ENCODE results near the gene ZNF474. TPM values are rescaled to one million over a fixed set of nuclear protein-coding genes. Genes with fewer than 3 reads are reported as not detected.

ZNF474 gene
- total and polyA plus RNA-seq, 4 donors = 0.03 to 0.25 (median 0.23) TPM; not detected in 1

GRCh38 chr5:122121479-122122465 is 7.6 kb upstream of the ZNF474 start:
- H3K27me3 ChIP-seq (ENCODE audit: control insufficient read depth in 4 of 4, insufficient read depth in 4 of 4, low read length in 3 of 4) = no peaks in the 10 kb centered on the region
- no peak overlapping the region for H3K4me3 ChIP-seq (ENCODE audit: low read depth in 1 of 3, low read length in 3 of 3)
- no peak overlapping the region for H3K9ac ChIP-seq (ENCODE audit: low read depth in 1 of 2, low read length in 2 of 2)
- H3K4me1 ChIP-seq (ENCODE audit: control insufficient read depth in 4 of 4, insufficient read depth in 4 of 4, low read length in 3 of 4) = no peaks in the 10 kb centered on the region
- 81% methylated on average over 11 of the region's 11 CpGs for WGBS
- DNase-seq (ENCODE audit: low spot score) = no peak
- TF ChIP-seq, protein P1, sequence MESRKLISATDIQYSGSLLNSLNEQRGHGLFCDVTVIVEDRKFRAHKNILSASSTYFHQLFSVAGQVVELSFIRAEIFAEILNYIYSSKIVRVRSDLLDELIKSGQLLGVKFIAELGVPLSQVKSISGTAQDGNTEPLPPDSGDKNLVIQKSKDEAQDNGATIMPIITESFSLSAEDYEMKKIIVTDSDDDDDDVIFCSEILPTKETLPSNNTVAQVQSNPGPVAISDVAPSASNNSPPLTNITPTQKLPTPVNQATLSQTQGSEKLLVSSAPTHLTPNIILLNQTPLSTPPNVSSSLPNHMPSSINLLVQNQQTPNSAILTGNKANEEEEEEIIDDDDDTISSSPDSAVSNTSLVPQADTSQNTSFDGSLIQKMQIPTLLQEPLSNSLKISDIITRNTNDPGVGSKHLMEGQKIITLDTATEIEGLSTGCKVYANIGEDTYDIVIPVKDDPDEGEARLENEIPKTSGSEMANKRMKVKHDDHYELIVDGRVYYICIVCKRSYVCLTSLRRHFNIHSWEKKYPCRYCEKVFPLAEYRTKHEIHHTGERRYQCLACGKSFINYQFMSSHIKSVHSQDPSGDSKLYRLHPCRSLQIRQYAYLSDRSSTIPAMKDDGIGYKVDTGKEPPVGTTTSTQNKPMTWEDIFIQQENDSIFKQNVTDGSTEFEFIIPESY (IDR thresholded peaks at IDR 0.05) = no peak
- TF ChIP-seq GABPA (IDR thresholded peaks at IDR 0.05 in 1 of 2, conservative IDR thresholded peaks at IDR 0.05 in 1 of 2) = no peak
- no peak for TF ChIP-seq RAD21 (IDR thresholded peaks at IDR 0.05)
- TF ChIP-seq EGR1 (IDR thresholded peaks at IDR 0.05; ENCODE audit: low read depth in 2 of 2) = no peak
- no peak overlapping the region for H3K27ac ChIP-seq (ENCODE audit: low read depth in 1 of 2, low read length in 2 of 2)
- no peaks in the 10 kb centered on the region for H3K36me3 ChIP-seq (ENCODE audit: control insufficient read depth in 4 of 4, insufficient read depth in 3 of 4, low read depth in 1 of 4, low read length in 3 of 4)
- no peaks in the 10 kb centered on the region for H3K9me3 ChIP-seq (ENCODE audit: control insufficient read depth in 4 of 4, low read length in 3 of 4)

- H3K27ac ChIP-seq (ENCODE audit: low read depth in 1 of 2, low read length in 2 of 2) = no peak overlapping the region
- TF ChIP-seq RXRA (IDR thresholded peaks at IDR 0.05) (no peak), FOXA1 (IDR thresholded peaks at IDR 0.05) (no peak), TAF1 (conservative IDR thresholded peaks at IDR 0.05) (no peak), CTCF (IDR thresholded peaks at IDR 0.05; ENCODE audit: low read depth, low read length, missing input control) (no peak), RAD21 (IDR thresholded peaks at IDR 0.05) (no peak), NR2F2 (IDR thresholded peaks at IDR 0.05) (no peak), JUND (IDR thresholded peaks at IDR 0.05) (no peak), FOXA2 (IDR thresholded peaks at IDR 0.05) (no peak), YY1 (IDR thresholded peaks at IDR 0.05) (no peak), GABPA (IDR thresholded peaks at IDR 0.05 in 1 of 2, conservative IDR thresholded peaks at IDR 0.05 in 1 of 2) (no peak), HNF4G (IDR thresholded peaks at IDR 0.05) (no peak), ATF3 (IDR thresholded peaks at IDR 0.05) (no peak), SP1 (IDR thresholded peaks at IDR 0.05) (no peak), EGR1 (IDR thresholded peaks at IDR 0.05; ENCODE audit: low read depth in 2 of 2) (no peak), HNF4A (conservative IDR thresholded peaks at IDR 0.05) (no peak)
- TF ChIP-seq, protein P1 (IDR thresholded peaks at IDR 0.05) = no peak
- no peaks in the 10 kb centered on the region for H3K27me3 ChIP-seq (ENCODE audit: control insufficient read depth in 4 of 4, insufficient read depth in 4 of 4, low read length in 3 of 4)
- 90% methylated on average over 2 of the region's 2 CpGs for WGBS
- no peaks in the 10 kb centered on the region for H3K9me3 ChIP-seq (ENCODE audit: control insufficient read depth in 4 of 4, low read length in 3 of 4)
- H3K36me3 ChIP-seq (ENCODE audit: control insufficient read depth in 4 of 4, insufficient read depth in 3 of 4, low read depth in 1 of 4, low read length in 3 of 4) = no peaks in the 10 kb centered on the region
- no peak overlapping the region for H3K9ac ChIP-seq (ENCODE audit: low read depth in 1 of 2, low read length in 2 of 2)
- no peak for DNase-seq (ENCODE audit: low spot score)
- no peak overlapping the region for H3K4me3 ChIP-seq (ENCODE audit: low read depth in 1 of 3, low read length in 3 of 3)
- H3K4me1 ChIP-seq (ENCODE audit: control insufficient read depth in 4 of 4, insufficient read depth in 4 of 4, low read length in 3 of 4) = no peaks in the 10 kb centered on the region
These were observed 4.6 kb upstream of the ZNF474 start for GRCh38 chr5:122124766-122125165.

Data from liver (tissue), 9 donors.